Smooth muscle cell (in vitro differentiated cells): ENCODE data around the gene AJAP1. TPM values are rescaled to one million over a fixed set of nuclear protein-coding genes. Genes with fewer than 3 reads are reported as not detected.

ENCODE experiments used
- DNase-seq: peaks from one replicate; lab custom pipeline; 2025; ENCODE audit not compliant: unreplicated experiment; lab: John Stamatoyannopoulos, UW
- H2AFZ ChIP-seq: fragments of 200-600 bp; sonication (generic); 2 replicates; pipeline ENCODE4 v1.6.0; 2016; ENCODE audit warnings: antibody characterized with exemption, low read depth, mild to moderate bottlenecking
- H3F3A ChIP-seq: fragments of 200-600 bp; sonication (generic); 2 replicates; pipeline ENCODE4 v1.6.0; 2017; ENCODE audit warnings: antibody characterized with exemption, low read depth
- H3K27ac ChIP-seq: fragments of 200-600 bp; sonication (generic); 2 replicates; pipeline ENCODE4 v1.5.1; 2016; ENCODE audit warnings: low read depth, mild to moderate bottlenecking
- H3K27me3 ChIP-seq: fragments of 200-600 bp; sonication (generic); 2 replicates; pipeline ENCODE4 v1.6.1; 2016; ENCODE audit warnings: low read depth, mild to moderate bottlenecking
- H3K36me3 ChIP-seq: fragments of 200-600 bp; sonication (generic); 2 replicates; pipeline ENCODE4 v1.5.1; 2016; ENCODE audit warnings: low read depth
- H3K4me1 ChIP-seq: fragments of 200-600 bp; sonication (generic); 2 replicates; pipeline ENCODE4 v1.5.1; 2016; ENCODE audit warnings: low read depth
- H3K4me2 ChIP-seq: fragments of 200-600 bp; sonication (generic); 2 replicates; pipeline ENCODE4 v1.6.0; 2016; ENCODE audit warnings: mild to moderate bottlenecking
- H3K4me3 ChIP-seq: fragments of 200-600 bp; sonication (generic); 2 replicates; pipeline ENCODE4 v1.5.1; 2016; ENCODE audit warnings: mild to moderate bottlenecking
- H3K79me2 ChIP-seq: fragments of 200-600 bp; sonication (generic); 2 replicates; pipeline ENCODE4 v1.6.0; 2016; ENCODE audit warnings: low read depth, mild to moderate bottlenecking
- H3K9ac ChIP-seq: fragments of 200-600 bp; sonication (generic); 2 replicates; pipeline ENCODE4 v1.6.0; 2016; ENCODE audit warnings: low read depth
- H3K9me3 ChIP-seq: fragments of 200-600 bp; sonication (generic); replicated peaks from 2 replicates; pipeline ENCODE4 v1.5.1; 2016; ENCODE audit warnings: low read depth
- H4K20me1 ChIP-seq: fragments of 200-600 bp; sonication (generic); 2 replicates; pipeline ENCODE4 v1.6.0; 2016; ENCODE audit warnings: low read depth
- WGBS: methylation state at CpG from one replicate; pipeline ENCODE4 v1.1.7; 2016; ENCODE audit warnings: low lambda C conversion rate; 5-methylcytosine and 5-hydroxymethylcytosine counted together
- polyA plus RNA-seq: library from polyadenylated mRNA; unstranded; fragments of >200 nt; fragmentation: Nextera tagmentation; extraction: Ambion mirVana; gene quantifications from 2 replicates; pipeline ENCODE4 v1.2.1, GENCODE V29; 2016
- total RNA-seq: library from RNA; depleted of rRNA; stranded (reverse); fragments of >200 nt; gene quantifications from 2 replicates; pipeline ENCODE4 v1.2.3, GENCODE V29; 2014
- TF ChIP-seq, protein P1 (sequence below): fragments of 200-600 bp; sonication (generic); IDR thresholded peaks from 2 replicates; pipeline ENCODE4 v1.5.1; 2017; ENCODE audit warnings: borderline replicate concordance, mild to moderate bottlenecking, antibody characterized with exemption; ENCODE audit not compliant: insufficient read depth, poor library complexity, severe bottlenecking

The AJAP1 gene
- total and polyA plus RNA-seq, 2 experiments from 2014 or later, result 0.10 to 0.58 TPM

DNA sequence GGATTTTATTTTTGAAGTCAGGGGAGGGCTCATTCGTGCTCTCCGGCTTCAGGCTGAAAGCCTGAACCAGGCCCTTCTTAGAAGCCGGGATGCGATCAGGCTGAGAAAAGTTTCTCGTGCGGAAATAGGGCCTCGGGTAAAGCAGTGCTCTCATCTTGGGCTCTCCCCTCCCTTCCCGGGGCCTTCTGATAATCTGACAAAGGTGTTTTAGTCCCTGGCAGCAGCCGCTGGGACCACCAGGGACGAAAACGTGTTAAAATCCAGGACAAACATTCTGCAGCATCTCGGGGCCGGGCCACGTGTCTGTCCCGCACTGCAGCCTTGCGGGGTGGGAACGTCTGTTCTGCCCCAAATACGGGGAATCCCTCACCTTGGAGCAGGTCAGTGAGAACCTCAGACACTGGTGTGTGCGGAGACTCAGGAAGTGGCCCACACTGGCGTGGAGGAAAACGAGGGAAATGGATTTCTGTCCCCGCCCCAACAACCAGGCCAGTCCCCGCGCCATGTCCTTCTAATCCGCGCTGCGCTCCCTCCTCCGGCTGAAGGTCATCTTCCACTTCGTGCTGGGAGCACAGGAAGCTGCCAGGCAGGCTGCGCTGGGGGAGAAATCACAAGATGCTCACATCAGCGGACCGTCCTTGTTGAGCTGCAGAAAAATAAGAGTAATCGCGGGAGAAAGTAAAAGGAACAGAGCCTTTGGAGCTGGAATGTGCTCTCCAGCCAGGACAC, 16.6 kb upstream of the AJAP1 start:
- Histone ChIP-seq H3F3A (no peaks in the 10 kb centered on the region), H2AFZ (no peak overlapping the region), H3K27ac (no peak overlapping the region), H3K4me3 (no peak overlapping the region), H3K4me1 (no peaks in the 10 kb centered on the region), H3K36me3 (no peaks in the 10 kb centered on the region), H3K4me2 (no peak overlapping the region), H4K20me1 (no peaks in the 10 kb centered on the region), H3K27me3 (no peaks in the 10 kb centered on the region), H3K79me2 (no peaks in the 10 kb centered on the region), H3K9ac (no peak overlapping the region), H3K9me3 (no peaks in the 10 kb centered on the region)
- TF ChIP-seq, protein P1, sequence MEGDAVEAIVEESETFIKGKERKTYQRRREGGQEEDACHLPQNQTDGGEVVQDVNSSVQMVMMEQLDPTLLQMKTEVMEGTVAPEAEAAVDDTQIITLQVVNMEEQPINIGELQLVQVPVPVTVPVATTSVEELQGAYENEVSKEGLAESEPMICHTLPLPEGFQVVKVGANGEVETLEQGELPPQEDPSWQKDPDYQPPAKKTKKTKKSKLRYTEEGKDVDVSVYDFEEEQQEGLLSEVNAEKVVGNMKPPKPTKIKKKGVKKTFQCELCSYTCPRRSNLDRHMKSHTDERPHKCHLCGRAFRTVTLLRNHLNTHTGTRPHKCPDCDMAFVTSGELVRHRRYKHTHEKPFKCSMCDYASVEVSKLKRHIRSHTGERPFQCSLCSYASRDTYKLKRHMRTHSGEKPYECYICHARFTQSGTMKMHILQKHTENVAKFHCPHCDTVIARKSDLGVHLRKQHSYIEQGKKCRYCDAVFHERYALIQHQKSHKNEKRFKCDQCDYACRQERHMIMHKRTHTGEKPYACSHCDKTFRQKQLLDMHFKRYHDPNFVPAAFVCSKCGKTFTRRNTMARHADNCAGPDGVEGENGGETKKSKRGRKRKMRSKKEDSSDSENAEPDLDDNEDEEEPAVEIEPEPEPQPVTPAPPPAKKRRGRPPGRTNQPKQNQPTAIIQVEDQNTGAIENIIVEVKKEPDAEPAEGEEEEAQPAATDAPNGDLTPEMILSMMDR, result no peak
- 79% methylated on average over 34 of the region's 34 CpGs for WGBS
- DNase-seq, result no peak

DNA sequence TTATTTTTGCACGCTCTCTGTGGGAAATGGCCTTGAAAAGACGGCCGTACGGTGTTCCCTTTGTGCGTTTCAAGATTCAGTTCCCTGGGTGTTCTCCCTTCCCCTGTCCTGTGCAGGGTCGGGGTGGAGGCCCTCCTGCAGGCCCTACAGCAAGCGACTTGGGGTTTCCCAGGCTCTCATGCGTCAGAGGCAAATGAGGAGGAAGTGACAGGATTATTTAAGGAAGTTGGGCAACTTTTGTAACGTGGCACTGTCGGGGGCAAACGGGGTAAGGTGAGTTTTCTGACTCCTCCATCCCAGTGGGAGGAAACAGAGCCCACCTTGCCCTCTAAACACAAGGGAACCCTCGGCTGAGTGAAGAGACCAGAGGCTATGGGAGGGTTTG, 16.1 kb upstream of the AJAP1 start:
- WGBS, result 88% methylated on average over 12 of the region's 12 CpGs

GRCh38 chr1:4640931-4641330, 13.5 kb upstream of the AJAP1 start:
- no peaks in the 10 kb centered on the region for H3K36me3 ChIP-seq
- no peak overlapping the region for H2AFZ ChIP-seq
- no peak for DNase-seq
- H3K9ac ChIP-seq, result no peak overlapping the region
- no peaks in the 10 kb centered on the region for H3K27me3 ChIP-seq
- 91% methylated on average over 10 of the region's 10 CpGs for WGBS
- H3K27ac ChIP-seq, result no peak overlapping the region
- no peaks in the 10 kb centered on the region for H3K9me3 ChIP-seq
- H3K4me3 ChIP-seq, result no peak overlapping the region
- no peak overlapping the region for H3K4me2 ChIP-seq
- H3F3A ChIP-seq, result no peaks in the 10 kb centered on the region
- TF ChIP-seq, protein P1, result no peak
- H3K79me2 ChIP-seq, result no peaks in the 10 kb centered on the region
- no peaks in the 10 kb centered on the region for H3K4me1 ChIP-seq
- no peaks in the 10 kb centered on the region for H4K20me1 ChIP-seq

More for the DNA sequence above, 16.1 kb upstream of the AJAP1 start:
- TF ChIP-seq, protein P1, result no peak
- no peak for DNase-seq
- Histone ChIP-seq H3K4me1 (no peaks in the 10 kb centered on the region), H3K4me3 (no peak overlapping the region), H3F3A (no peaks in the 10 kb centered on the region), H4K20me1 (no peaks in the 10 kb centered on the region), H3K9me3 (no peaks in the 10 kb centered on the region), H3K79me2 (no peaks in the 10 kb centered on the region), H3K9ac (no peak overlapping the region), H3K4me2 (no peak overlapping the region), H2AFZ (no peak overlapping the region), H3K27ac (no peak overlapping the region), H3K27me3 (no peaks in the 10 kb centered on the region), H3K36me3 (no peaks in the 10 kb centered on the region)

DNA sequence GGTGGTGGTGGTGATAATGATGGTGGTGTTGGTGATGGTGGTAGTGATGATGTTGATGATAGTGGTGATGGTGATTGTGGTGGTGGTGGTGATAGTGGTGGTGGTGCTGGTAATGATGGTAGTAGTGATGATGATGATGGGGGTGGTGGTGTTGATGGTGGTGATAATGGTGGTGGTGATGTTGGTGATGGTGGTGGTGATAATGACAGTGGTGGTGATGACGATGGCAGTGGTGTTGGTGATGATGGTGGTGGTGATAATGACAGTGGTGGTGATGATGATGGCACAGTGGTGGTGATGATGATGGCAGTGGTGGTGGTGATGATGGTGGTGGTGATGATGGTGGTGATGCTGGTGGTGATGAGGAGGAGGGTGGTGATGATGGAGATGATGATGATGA, 7.0 kb upstream of the AJAP1 start:
- Histone ChIP-seq H3K4me2 (no peak overlapping the region), H4K20me1 (no peaks in the 10 kb centered on the region), H3K4me3 (no peak overlapping the region), H3K27me3 (no peaks in the 10 kb centered on the region), H2AFZ (no peak overlapping the region), H3K27ac (no peak overlapping the region), H3K36me3 (no peaks in the 10 kb centered on the region), H3K4me1 (peaks cover 4% of the 10 kb centered on the region), H3F3A (no peaks in the 10 kb centered on the region), H3K9ac (no peak overlapping the region), H3K9me3 (no peaks in the 10 kb centered on the region), H3K79me2 (no peaks in the 10 kb centered on the region)
- DNase-seq, result no peak
- TF ChIP-seq, protein P1, result no peak
- WGBS, result 67% methylated on average over 1 of the region's 1 CpG
